Smooth muscle cell (in vitro differentiated cells): ENCODE results near the gene CPT2. TPM values are rescaled to one million over a fixed set of nuclear protein-coding genes. Genes with fewer than 3 reads are reported as not detected.

ENCODE experiments used
- DNase-seq: peaks from one replicate; lab custom pipeline; 2025; ENCODE audit not compliant: unreplicated experiment; lab: John Stamatoyannopoulos, UW
- H2AFZ ChIP-seq: fragments of 200-600 bp; sonication (generic); 2 replicates; pipeline ENCODE4 v1.6.0; 2016; ENCODE audit warnings: antibody characterized with exemption, low read depth, mild to moderate bottlenecking
- H3F3A ChIP-seq: fragments of 200-600 bp; sonication (generic); 2 replicates; pipeline ENCODE4 v1.6.0; 2017; ENCODE audit warnings: antibody characterized with exemption, low read depth
- H3K27ac ChIP-seq: fragments of 200-600 bp; sonication (generic); 2 replicates; pipeline ENCODE4 v1.5.1; 2016; ENCODE audit warnings: low read depth, mild to moderate bottlenecking
- H3K27me3 ChIP-seq: fragments of 200-600 bp; sonication (generic); 2 replicates; pipeline ENCODE4 v1.6.1; 2016; ENCODE audit warnings: low read depth, mild to moderate bottlenecking
- H3K36me3 ChIP-seq: fragments of 200-600 bp; sonication (generic); 2 replicates; pipeline ENCODE4 v1.5.1; 2016; ENCODE audit warnings: low read depth
- H3K4me1 ChIP-seq: fragments of 200-600 bp; sonication (generic); 2 replicates; pipeline ENCODE4 v1.5.1; 2016; ENCODE audit warnings: low read depth
- H3K4me2 ChIP-seq: fragments of 200-600 bp; sonication (generic); 2 replicates; pipeline ENCODE4 v1.6.0; 2016; ENCODE audit warnings: mild to moderate bottlenecking
- H3K4me3 ChIP-seq: fragments of 200-600 bp; sonication (generic); 2 replicates; pipeline ENCODE4 v1.5.1; 2016; ENCODE audit warnings: mild to moderate bottlenecking
- H3K79me2 ChIP-seq: fragments of 200-600 bp; sonication (generic); 2 replicates; pipeline ENCODE4 v1.6.0; 2016; ENCODE audit warnings: low read depth, mild to moderate bottlenecking
- H3K9ac ChIP-seq: fragments of 200-600 bp; sonication (generic); 2 replicates; pipeline ENCODE4 v1.6.0; 2016; ENCODE audit warnings: low read depth
- H3K9me3 ChIP-seq: fragments of 200-600 bp; sonication (generic); replicated peaks from 2 replicates; pipeline ENCODE4 v1.5.1; 2016; ENCODE audit warnings: low read depth
- H4K20me1 ChIP-seq: fragments of 200-600 bp; sonication (generic); 2 replicates; pipeline ENCODE4 v1.6.0; 2016; ENCODE audit warnings: low read depth
- CTCF ChIP-seq: fragments of 200-600 bp; sonication (generic); IDR thresholded peaks from 2 replicates; pipeline ENCODE4 v1.5.1; 2017; ENCODE audit warnings: borderline replicate concordance, mild to moderate bottlenecking, antibody characterized with exemption; ENCODE audit not compliant: insufficient read depth, poor library complexity, severe bottlenecking
- WGBS: methylation state at CpG from one replicate; pipeline ENCODE4 v1.1.7; 2016; ENCODE audit warnings: low lambda C conversion rate; 5-methylcytosine and 5-hydroxymethylcytosine counted together
- polyA plus RNA-seq: library from polyadenylated mRNA; unstranded; fragments of >200 nt; fragmentation: Nextera tagmentation; extraction: Ambion mirVana; gene quantifications from 2 replicates; pipeline ENCODE4 v1.2.1, GENCODE V29; 2016
- total RNA-seq: library from RNA; depleted of rRNA; stranded (reverse); fragments of >200 nt; gene quantifications from 2 replicates; pipeline ENCODE4 v1.2.3, GENCODE V29; 2014

CPT2 gene
- total and polyA plus RNA-seq, 2 experiments from 2014 or later, result 13.3 to 15.7 TPM

GRCh38 chr1:53207726-53208125 lies 11.1 kb downstream of the CPT2 start:
- Histone ChIP-seq H3K9ac (no peak overlapping the region), H3K27me3 (no peaks in the 10 kb centered on the region), H3K79me2 (no peaks in the 10 kb centered on the region), H4K20me1 (no peaks in the 10 kb centered on the region), H3F3A (no peaks in the 10 kb centered on the region), H3K9me3 (no peaks in the 10 kb centered on the region), H3K27ac (no peak overlapping the region), H2AFZ (no peak overlapping the region), H3K4me3 (no peak overlapping the region), H3K4me2 (no peak overlapping the region), H3K36me3 (peaks cover 32% of the 10 kb centered on the region), H3K4me1 (no peaks in the 10 kb centered on the region)
- no peak for TF ChIP-seq CTCF
- DNase-seq, result no peak
- WGBS, result 100% methylated on average over 1 of the region's 1 CpG

GRCh38 chr1:53210352-53210751 lies 13.7 kb downstream of the CPT2 start:
- Histone ChIP-seq H3K27me3 (no peaks in the 10 kb centered on the region), H4K20me1 (no peaks in the 10 kb centered on the region), H3K4me1 (no peaks in the 10 kb centered on the region), H3K4me3 (no peak overlapping the region), H3K9me3 (no peaks in the 10 kb centered on the region), H3K79me2 (no peaks in the 10 kb centered on the region), H3K9ac (no peak overlapping the region), H2AFZ (no peak overlapping the region), H3K27ac (no peak overlapping the region), H3K36me3 (peaks cover 18% of the 10 kb centered on the region), H3F3A (no peaks in the 10 kb centered on the region), H3K4me2 (no peak overlapping the region)
- no peak for TF ChIP-seq CTCF
- WGBS, result 94% methylated on average over 7 of the region's 7 CpGs
- no peak for DNase-seq

- no peak overlapping the region for H3K9ac ChIP-seq
- no peaks in the 10 kb centered on the region for H3F3A ChIP-seq
- no peaks in the 10 kb centered on the region for H3K9me3 ChIP-seq
- H4K20me1 ChIP-seq, result no peaks in the 10 kb centered on the region
- DNase-seq, result no peak
- no peak overlapping the region for H3K4me2 ChIP-seq
- no peak for TF ChIP-seq CTCF
- no peak overlapping the region for H3K4me3 ChIP-seq
- peaks cover 14% of the 10 kb centered on the region for H3K36me3 ChIP-seq
- H3K4me1 ChIP-seq, result no peaks in the 10 kb centered on the region
- no peaks in the 10 kb centered on the region for H3K79me2 ChIP-seq
- no peak overlapping the region for H2AFZ ChIP-seq
- no peak overlapping the region for H3K27ac ChIP-seq
- 97% methylated on average over 11 of the region's 11 CpGs for WGBS
- no peaks in the 10 kb centered on the region for H3K27me3 ChIP-seq
These were observed 14.3 kb downstream of the CPT2 start for GRCh38 chr1:53210954-53211353.

DNA sequence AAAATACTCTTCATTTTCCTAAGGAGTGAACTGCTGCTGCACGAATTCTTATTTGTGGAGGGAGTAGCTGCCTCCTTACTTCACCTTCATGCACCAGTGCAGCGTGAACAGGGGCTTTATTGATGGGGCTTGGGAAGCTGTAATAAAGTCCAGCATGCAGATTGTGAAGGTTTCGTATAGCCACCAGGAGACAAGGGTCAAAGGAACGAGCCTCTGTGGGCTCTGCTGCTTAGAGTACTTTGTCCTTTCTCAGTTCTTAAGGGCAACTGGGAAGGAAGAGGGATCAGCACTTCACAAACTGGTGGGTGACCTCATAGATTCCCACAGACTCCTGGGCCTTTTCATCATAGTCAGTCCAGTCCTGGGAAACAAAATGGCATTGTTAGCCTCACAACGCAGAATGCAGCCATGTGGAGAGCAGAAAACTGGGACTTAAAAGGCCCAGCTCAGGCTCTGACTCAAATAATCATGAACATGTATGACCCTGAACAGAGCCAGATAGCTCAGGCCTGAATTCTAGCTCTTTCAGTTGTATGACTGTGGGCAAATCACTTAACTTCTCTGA lies 17.8 kb downstream of the CPT2 start:
- no peak overlapping the region for H3K9ac ChIP-seq
- no peak overlapping the region for H2AFZ ChIP-seq

More for the DNA sequence above, 17.8 kb downstream of the CPT2 start:
- H3K27ac ChIP-seq, result no peak overlapping the region
- H3K4me3 ChIP-seq, result no peak overlapping the region
- no peaks in the 10 kb centered on the region for H3K9me3 ChIP-seq
- no peak for DNase-seq
- H3K27me3 ChIP-seq, result no peaks in the 10 kb centered on the region
- no peak for TF ChIP-seq CTCF
- no peaks in the 10 kb centered on the region for H4K20me1 ChIP-seq
- peaks cover 4% of the 10 kb centered on the region for H3K4me1 ChIP-seq
- peaks cover 2% of the 10 kb centered on the region for H3K79me2 ChIP-seq
- 94% methylated on average over 5 of the region's 5 CpGs for WGBS
- no peak overlapping the region for H3K4me2 ChIP-seq
- H3K36me3 ChIP-seq, result peaks cover 5% of the 10 kb centered on the region
- no peaks in the 10 kb centered on the region for H3F3A ChIP-seq
